CD4-positive, alpha-beta T cell treated with Interleukin-1 beta for 1 hour (primary cell): ENCODE data around the gene PARS2.

Experiments used
- DNase-seq, 2 donors: peaks; one replicate each; pipeline ENCODE4 v3.0.0-alpha.2; 2020 to 2022

PARS2 gene

DNA sequence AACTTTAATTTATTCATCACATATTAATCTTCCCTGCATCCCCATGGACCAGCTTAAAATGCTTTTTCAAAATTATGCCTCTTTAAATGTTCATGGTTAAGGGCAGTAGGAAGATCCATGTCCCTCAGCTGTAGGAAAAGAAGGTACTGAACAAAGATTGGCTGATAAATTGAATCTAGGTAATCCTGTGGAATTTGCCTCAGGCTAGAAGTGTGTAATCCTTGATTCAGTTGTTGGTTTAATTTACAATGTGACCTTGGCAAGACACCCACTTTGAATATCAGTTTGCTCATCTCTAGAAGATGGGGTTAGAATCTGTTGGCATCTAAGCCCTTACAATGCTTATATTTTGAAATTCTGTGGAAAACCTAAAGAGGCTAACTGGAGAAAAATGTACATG is 42.6 kb downstream of the PARS2 start:
- no peak for DNase-seq

DNA sequence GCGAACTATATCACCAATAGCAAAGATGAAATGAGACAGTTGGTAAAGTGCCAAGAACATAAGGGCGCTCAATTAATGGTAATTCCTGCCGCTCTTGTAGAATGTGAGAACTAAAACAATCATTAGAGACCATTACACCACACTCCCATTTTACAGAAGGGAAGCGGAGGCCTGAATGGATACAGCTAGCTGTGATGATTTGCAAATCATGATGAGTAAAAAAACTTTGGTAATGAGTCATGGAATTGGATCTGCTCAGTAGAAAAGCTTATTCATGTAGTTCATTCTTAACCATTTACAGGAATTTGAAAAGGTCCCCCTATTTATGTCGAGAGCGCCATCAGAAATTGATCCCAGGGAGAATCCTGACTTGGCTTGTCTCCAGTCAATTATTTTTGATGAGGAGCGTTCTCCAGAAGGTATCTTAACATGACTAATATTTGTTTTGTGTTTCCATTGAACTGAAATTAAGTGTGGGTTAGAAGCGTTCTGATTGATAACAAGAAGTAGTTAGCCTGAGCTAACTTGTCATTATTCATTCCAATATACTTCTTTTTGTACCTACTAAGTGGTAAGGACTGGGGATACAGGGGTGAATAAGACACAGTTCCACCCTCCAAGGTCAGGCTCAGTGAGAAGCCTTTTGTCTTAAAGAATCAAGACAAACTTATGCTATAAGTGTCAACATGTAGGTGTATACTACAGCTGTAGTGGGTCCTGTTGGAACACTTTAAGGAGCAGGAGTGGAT is 47.9 kb downstream of the PARS2 start:
- no peak for DNase-seq

DNA sequence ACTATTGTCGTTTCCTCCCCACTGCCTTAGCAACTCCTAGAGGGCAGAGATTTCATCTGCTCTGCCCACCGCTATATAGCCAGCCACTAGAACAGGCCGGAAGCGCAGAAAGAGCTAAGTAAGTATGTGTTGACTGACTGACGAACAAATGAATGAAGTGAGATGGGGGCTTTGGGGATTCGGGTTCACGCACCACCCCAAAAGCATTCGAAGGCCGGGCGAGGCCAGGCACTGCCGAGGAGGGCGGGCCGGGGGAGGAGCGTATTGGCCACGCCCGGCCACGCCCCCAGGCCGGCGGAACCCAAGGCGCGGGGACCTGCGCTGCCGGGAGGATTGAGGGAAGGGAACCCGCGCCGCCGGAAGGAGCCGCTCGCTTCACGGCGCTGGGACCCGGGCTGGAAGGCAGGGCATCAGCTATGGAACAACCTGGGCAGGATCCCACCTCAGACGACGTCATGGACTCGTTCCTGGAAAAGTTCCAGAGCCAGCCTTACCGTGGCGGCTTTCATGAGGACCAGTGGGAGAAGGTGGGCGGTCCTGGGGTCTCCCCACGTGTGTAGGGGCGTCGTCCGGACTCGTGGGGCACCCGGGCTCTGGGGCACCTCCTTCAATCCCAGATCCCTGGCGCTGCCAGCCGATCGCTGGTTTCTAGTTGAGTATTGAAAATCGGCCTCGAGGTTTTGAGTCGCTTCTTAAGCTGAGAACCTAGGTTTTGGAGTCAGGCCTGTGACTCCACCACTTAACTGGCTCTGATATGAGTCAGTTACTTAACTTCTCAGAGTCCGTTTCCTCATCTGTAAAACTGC is 48.6 kb downstream of the PARS2 start, which contains the start of gene TTC4:
Gene TTC4, plus strand, starts transcription at position 369 of the 806 bp plus-strand sequence. Its CDS starts 48 bp downstream, at position 417.
- DNase-seq: peak; percentile 83 to 86

DNA sequence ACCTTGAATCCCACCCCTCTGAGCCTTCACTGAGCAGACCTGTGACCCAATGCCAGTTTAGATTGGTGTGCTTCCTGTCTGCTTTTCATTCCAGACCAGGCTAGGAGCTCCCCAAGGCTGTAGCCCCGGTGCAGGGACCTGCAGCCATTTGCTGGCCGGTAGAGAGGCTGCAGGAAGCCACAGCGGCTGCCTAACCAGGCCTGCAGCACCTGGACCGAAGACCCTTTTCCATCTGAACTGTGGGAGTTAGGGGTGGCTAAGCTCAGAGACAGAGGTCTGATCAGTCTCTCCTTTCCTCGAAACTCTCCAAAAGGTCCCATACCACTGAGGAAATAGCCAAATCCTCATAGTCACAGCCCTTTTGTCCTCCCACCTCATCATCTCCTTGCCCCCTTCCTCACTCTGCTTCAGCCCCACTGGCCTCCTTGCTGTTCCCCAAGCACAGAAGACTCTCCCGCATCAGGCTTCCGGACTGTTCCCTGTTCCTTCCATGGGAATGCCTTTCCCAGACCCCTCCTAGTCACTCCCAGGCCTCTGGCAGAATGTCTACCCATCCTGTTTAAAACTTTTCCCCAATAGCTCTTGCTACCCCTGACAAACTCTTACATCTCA is 49.3 kb downstream of the PARS2 start:
- no peak for DNase-seq

DNA sequence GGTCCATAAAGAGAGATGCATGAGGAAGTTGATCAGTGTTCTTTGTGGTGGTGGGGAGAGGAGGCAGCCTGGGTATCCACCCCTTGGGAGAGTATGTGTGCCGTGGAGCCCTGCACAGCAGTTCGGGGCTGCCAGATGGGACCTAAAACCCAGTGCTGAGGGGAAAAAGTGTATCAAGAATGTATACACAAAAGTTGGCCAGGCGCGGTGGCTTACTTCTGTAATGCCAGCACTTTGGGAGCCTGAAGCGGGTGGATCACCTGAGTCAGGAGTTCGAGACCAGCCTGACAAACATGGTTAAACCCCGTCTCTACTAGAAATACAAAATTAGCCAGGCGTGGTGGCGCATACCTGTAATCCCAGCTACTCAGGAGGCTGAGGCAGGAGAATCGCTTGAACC is 52.8 kb downstream of the PARS2 start:
- no peak for DNase-seq

DNA sequence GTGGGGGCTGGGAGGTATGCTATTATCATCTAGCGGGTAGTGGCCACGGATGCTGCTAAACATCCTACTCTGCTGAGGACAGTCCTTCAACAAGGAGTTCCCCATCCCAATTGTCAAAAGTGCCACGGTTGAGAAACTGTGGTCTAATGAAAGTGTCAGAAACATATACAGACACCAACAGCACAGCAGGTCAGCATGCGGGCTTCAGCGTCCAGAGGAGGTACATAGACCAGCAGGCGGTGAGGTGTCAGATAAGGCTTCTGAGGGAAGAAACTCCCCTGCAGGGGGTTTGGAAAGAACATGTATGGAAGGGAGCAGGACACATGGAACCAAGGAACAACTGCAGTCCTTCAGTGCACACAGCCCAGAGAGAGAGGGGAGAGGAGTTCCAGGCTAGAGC is 53.5 kb downstream of the PARS2 start:
- DNase-seq: no peak

DNA sequence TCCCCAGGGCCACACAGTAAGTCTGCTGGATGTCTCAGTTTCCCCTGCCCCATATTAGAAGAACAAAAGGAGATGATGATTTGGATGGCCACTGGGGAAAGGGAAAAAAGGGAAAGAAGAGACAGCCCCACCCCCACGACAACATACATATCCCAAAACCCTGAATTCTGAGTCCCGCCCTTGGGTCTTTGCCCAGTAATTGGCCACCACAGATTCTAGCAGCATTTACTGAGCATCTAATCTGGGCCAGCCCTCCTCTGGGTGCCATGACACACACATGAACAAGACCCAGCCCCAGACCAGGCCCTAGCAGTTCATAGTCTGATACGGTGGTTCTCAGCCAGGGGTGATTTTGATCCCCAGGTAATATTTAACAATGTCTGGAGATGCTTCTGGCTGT is 53.9 kb downstream of the PARS2 start:
- DNase-seq: no peak

DNA sequence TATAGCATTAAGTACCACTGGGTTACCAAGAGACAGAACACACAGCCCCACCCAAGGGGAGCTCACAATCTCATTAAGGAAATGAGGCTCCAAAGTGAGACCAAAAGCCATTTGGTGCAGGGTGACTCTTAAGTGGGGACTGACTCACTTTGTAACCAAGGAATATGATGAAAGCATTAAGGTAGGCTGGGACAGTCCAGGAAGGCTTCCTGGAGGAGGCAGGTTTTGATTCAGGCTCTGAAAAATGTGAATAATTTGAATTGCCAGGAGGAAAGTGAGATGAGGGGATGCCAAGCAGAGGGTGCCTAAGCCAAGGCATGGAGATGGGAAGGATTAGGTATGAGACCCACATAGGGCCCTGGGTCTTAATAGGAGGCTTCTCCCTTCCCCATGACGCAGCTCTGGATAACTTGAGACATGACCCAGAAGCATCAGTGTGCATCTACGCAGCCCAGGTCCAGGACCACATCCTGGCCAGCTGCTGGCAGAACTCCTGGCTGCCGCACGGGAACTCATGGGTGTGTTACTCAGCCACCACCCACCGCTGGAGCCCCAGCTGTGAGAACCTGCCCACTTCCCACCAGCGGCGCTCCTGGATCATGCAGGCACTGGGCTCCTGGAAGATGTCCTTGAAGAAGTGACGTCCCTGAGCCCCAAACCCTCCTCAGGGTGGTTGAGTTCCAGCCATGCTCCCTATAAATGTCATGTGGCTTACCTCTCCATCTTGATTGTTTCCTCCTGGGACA is 54.6 kb downstream of the PARS2 start:
- DNase-seq: no peak

DNA sequence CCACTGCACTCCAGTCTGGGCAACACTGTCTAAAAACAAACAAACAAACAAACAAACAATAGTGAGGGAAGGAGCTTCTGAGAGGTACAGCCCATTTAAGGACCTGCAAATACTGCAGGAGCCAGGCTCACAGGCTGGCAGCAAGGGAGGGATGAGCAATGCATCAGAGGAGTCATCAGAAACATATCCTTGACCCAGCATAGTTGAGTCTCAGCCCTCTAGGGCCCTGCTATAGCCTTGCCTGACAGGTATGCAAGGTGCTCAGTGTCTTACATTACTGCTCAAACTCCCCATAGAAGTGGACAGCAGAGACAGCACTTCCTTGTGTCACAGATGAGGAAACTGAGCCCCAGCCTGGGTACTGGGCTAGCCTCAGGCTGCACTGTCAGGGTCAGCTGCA is 55.9 kb downstream of the PARS2 start:
- DNase-seq: no peak
